HG02759 (cell line): ENCODE data around the gene ECT2.
"Not testable (repeated sequence)": the region's sequence is repeated elsewhere in the genome, so short reads cannot be mapped to it uniquely, and the experiment has no call there.

Experiments
- ATAC-seq: cut with Tn5 transposase; IDR thresholded peaks from one replicate; pipeline ENCODE4 v1.9.1; 2021; ENCODE audit warnings: mild to moderate bottlenecking, moderate library complexity; ENCODE audit not compliant: unreplicated experiment

Gene ECT2

DNA sequence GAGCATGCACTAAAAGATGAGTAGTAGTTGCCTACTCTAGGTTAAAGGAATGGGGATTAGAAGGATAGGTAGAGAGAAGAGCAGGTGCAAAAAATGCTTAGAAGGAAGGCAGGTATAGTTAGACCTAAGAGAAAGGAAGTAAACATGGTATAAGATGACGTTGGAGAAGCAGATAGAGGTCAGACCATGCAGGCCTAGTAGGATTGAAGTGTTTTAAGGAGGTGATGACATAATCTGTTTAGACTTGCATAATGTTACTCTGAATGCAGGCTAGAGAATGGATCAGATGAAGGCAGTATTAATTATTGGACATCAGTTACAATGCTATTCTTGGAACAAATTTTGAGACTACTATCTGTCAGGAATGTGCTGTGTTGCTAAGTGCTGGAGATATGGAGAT lies 11.1 kb upstream of the ECT2 start:
- ATAC-seq, result no peak

DNA sequence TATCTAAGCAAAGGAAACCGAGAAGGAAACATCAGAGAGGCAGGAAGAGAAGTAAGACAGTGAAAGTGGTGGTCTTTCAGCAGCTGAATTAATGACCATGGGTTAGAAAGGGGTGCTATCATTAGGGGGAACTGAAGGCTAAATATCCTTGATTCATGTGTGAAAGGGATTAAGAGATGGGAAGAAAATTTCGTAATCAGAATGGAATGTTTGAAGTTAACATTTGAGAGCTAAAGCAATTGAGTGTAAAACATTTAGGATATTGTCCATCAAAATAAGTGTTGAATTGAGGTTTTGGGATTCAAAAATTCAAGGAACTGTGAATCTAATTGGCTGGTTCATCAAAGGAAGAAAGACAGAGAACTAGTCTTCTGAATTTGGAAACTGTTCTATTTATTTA lies 4.1 kb upstream of the ECT2 start:
- no peak for ATAC-seq

DNA sequence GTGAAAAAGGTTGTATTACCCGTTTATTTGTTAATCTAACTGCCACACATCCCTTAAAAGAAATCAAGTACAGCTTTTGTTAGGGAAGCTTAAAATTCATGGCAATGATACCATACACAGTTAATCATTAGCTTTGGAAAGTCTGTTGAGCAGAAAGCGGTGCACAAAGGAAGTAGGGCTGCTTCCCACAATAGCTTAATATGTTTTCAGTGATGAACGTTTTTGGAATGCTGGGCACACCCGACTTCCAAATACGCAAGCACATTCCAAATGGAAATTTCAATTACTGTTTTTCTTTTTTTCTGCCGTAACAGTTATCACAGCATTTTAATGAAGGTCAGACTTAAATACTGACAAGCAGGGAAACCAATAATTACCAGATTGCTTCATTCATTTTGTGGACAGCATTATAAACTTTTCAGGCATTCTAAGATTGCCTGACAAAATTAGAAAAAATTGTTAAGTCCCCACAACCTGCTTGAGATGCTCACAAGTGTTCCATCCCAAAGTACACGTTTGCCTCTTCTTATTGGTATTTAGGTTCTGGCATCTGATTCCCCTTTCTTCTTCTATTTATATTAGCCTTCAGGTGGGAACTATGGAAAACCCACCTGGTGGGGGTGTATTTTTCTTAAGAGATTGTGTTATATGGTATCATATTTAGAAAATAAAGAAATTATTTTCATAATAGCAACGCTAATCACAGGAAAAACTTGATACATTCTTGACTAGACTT lies 1.1 kb upstream of the ECT2 start:
- ATAC-seq, result no peak

DNA sequence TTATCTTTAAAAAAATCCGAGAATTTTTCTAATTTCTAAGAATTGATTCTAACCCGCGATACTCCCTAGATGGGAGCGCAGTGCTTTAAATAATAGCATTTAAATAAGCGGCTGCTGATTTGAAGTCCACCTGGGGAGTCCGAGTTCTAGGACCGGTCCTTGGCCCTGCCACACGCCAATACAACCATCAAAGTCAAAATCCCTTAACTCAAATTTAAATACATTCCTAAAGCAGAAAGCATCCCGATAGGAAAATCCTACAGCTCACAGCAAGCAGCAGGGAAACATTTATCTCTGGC lies 508 bp upstream of the ECT2 start:
- ATAC-seq, result no peak

DNA sequence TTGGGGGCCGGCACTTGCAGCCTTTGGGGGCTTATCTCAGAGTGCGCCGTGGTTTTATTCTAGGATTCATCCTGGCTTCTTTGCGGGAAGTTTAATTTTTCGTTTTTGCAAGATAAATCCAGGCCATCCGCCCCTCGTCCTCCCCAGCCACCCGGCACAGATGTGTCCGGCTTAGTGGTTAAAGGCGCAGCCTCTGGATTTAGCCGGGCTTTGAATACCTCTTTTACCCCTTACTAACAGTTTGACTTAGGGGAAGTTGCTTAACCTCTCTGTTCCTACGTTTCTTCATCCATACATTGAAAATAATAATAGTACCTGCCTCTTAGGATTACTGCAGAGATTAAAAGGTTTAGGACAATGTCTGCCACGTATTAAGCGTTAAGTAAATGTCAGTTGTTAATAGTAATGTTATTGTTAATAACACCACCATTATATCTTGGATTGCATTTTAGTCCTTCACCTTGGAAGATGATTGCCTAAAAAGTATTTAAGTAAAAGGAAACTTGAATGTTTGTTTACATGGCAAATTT lies 714 bp downstream of the ECT2 start:
- ATAC-seq, result peak; percentile 8

DNA sequence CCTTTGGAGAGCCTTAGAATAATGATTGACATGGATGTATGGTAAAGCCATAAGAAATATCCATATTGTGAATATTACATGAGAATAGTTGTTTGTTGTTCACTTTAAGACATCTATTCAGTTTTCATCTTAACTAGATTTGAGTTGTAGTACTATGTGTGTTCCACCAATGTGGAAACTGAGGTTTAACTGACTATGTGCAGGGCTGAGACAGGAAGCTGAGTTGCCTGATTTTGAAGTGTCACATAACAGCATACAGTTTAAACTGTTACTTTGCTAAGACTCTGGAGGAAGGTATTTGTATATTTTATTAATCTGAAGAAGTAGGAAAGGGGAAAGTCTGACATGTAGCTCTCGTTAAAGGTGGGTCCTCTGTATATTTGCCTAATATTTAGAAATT lies 2.1 kb downstream of the ECT2 start:
- ATAC-seq, result no peak

DNA sequence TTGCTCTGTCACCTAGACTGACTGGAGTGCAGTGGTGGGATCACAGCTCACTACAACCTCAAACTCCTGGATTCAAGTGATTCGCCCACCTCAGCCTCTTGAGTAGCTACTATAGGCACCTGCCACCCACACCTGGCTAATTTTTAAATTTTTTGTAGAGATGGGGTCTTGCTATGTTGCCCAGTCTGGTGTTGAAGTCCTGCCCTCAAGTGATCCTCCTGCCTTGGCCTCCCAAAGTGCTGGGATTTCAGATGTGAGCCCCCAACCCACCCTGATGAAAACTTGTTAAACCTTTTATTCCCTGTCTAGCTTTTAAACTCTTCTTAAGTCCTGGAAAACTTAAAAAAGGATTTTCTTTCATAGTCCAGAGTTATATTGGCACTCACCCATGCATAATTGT lies 2.6 kb downstream of the ECT2 start:
- no peak for ATAC-seq

DNA sequence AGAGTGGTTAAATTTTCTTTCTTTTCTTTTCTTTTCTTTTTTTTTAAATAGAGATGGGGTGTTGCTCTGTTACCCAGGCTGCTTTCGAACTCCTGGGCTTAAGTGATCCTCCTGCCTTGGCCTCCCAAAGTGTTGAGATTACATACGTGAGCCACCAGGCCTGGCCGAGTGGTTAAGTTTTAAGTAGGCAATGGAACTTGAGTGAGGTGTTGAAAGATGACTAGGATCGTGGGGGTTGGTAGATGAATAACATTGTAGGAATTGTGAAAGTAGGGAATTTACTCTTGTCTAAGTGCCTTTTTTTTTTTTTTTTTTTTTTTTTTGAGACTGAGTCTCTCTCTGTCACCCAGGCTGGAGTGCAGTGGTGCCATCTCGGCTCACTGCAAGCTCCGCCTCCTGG lies 9.9 kb downstream of the ECT2 start:
- not testable (repeated sequence) for ATAC-seq

DNA sequence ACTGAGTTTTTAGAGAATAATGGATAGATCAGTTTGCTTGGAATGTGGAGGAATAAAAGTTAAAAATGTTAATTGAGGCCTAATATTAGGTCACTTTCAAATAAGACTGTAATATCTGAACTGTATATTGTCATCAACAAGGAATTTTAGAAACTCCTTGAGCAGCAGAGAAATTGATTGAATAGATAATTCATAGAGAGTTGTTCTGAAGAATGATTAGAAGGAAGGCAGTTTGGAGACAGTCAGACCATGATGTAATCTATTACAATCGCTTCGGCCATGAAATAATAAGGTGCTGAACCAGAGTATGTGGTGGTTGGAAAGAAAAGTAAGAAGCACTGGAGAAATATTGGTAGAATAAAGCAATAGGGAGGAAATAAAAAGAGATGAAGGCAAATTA lies 15.7 kb downstream of the ECT2 start:
- no peak for ATAC-seq

DNA sequence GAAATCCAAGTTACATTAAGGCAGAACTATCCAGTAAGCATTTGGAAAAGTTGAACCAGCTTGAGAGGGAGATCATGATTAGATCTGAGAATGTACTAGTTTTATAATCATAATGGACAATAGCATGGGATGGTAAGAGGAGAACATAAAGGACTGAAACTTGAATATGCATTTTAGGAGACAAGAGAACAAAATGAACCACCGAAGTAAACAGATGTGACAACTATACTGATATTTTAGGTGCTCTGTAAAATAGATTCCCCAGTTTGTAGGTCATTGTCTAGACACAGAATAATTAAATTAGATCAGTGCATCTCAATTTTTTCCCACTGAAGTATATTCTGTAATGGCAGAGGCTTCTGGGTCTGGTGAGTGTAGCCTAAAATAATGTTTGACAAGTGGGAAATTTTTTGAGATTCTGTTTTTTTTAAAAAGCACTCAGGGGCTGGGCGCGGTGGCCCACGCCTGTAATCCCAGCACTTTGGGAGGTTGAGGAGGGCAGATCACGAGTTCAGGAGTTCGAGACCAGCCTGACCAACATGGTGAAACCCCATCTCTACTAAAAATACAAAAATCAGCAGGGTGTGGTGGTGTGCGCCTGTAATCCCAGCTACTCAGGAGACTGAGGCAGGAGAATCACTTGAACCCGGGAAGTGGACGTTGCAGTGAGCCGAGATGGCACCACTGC lies 16.3 kb downstream of the ECT2 start:
- no peak for ATAC-seq

DNA sequence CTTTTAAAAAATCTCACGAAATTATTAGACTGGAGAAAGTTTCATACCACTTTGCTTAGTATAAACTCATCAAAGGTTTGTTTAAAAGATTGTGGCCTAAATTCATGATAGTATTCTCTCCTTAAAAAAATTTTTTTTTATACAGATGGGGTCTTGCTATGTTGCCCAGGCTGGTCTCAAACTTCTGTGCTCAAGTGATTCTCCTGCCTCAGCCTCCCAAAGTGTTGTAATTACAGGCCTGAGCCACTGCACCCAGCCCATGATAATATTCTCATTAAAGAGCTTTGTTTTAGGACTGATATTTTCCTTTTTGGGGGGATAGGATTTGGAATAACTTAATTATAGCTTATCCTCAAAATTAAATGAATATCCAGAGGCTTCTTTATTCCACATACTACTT lies 19.9 kb downstream of the ECT2 start:
- no peak for ATAC-seq

DNA sequence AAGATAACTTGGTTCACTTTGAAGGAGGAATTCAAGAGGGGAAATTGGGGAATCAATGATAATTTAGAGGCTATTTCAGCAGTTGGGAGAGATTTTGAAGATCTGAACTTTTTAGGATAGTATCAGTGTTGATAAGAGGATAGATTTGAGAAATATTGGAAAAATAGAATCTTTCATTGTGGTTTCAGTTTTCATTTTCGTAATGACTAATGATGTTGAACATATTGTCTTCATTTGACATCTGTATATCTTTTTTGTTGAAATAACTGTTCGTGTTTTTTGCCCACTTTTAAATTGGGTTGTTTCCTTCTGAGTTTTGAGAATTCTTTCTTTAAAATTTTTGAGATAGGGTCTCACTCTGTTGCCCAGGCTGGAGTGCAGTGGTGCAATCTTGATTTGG lies 21.1 kb downstream of the ECT2 start:
- no peak for ATAC-seq

DNA sequence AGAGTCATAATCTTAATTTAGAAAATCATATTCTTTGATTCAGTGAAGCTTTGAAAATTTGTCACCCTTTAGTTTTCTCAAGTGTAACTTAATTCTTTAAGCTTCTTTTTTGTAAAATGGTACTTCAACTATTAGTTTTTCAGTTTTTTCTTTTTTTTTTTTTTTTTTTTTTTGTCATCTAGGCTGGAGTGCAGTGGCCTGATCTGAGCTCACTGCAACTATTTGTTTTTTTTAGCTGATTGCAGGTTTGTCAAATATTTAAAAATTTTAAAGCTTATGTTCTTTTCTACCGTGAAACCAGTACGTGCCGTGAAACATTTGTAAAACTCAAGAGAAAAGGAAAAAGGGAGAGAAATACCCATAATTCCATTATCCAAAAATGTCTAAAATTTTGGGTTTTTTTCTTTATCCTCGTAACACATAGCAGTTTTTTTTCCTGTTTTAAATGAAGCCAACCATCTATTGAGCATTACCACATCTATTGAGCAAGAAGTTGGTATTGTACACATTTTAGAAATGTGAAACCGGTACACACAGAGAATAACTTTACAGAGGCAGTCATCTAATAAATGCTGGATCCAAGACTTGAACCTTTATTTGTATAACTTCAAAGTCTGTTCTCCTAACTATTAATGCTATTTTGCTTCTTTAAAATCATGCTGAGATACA lies 25.7 kb downstream of the ECT2 start:
- no peak for ATAC-seq

DNA sequence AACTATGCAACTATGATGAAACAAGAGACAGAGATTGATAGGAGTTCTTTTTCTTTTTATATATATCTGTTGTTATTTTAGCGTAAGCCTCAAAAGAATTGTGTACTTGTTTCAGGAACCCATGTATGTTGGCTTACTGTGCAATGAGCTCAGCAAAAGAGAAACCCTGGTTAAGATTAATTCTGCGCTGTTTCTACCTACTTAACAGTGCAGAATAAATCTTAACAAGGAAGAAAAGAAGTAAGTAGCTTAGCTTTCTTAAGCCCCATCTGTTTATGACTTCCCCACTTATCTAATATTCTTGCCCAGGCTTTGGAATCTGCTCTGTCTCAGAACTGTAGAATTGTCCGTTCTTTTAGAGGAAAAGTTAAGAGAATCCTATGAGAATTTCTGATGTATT lies 27.4 kb downstream of the ECT2 start:
- no peak for ATAC-seq

DNA sequence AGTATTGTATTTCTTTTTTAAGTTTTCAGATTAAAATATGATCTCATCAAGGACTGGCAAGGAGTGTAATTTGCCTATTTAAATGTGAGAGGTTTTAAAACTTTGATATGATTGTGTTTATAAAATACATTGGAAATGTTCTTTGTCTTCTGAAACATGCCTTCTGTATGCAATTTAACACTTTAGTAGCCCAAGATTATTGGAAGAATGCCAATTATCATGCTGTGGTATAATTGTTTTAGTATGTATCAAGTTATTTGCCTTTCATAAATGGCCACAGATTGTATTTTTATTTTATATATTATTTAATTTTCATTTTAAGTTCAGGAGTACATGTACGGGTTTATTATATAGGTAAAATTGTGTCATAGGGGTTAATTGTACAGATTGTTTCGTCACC lies 31.7 kb downstream of the ECT2 start:
- no peak for ATAC-seq

DNA sequence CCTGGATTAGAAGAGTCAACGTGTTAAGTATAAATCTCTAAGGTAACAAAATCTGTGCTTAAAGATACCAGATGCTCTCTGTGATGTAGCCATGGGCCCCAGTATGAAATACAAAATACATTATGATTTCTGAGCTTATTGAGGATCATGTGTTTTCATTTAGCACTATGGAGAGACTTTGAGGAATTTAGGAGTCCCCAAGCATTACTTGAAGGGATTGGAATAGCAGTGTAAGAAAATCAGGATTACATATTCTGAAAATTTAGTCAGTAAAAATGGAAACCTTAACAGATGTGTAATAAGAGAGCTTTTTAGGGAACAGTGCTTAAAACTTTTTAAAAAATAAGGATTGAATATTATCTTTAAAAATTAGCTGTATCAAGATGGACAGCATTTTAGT lies 35.5 kb downstream of the ECT2 start:
- no peak for ATAC-seq

DNA sequence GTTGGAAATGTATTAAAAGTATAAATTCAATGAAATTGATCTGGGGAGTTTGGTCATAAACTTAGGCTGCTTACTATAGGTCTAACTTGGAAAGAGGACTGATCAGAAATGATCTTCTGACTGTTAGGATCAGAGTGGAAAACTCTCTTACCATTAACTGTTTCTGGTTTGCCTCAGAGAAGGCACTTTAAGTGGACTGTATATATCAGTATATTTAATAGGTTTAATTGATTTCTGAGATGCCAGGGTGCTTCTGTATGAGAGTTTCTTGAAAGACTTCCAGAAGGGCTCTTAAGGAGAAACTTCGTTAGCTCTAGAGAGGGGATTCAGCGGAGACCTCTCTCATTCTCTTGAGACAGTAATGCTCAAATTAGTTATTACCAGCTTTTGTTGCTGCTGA lies 36.5 kb downstream of the ECT2 start:
- no peak for ATAC-seq

DNA sequence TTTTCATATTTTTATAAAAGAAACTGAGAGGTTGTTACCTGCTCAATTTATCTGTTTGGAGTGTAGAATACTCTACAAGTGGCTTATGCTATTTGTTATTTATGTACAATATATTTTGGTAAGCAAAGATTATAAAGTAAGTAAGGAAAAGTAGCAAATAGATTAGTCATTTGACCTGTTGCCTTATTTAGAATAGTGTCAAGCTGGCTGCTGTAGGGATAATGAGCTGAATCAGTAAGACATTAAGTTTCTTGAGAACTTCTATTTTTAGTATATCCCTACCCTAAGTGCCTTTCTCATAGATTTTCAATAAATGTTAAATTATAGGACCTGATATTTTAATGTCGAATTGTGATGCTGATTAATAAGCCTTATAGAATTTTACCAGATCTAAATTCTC lies 37.2 kb downstream of the ECT2 start:
- ATAC-seq, result no peak

DNA sequence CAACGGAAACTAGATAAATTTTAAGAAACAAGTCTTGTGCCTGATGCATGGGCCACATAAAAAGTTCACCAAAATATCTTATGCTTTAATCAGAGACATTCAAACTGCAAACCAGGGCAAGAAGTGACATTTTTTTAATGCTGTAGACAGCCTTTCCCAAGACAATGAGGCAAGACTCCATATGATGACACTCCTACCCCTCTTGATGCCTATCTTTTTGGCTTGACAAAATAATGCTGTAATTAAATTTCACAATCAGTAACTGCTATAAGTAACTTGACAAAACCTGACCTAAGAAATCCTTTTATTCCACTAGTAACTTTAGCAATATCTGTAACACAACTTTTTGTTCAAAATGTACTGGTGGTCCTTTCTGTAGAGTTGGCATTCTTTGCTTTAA lies 48.7 kb downstream of the ECT2 start:
- ATAC-seq, result no peak

DNA sequence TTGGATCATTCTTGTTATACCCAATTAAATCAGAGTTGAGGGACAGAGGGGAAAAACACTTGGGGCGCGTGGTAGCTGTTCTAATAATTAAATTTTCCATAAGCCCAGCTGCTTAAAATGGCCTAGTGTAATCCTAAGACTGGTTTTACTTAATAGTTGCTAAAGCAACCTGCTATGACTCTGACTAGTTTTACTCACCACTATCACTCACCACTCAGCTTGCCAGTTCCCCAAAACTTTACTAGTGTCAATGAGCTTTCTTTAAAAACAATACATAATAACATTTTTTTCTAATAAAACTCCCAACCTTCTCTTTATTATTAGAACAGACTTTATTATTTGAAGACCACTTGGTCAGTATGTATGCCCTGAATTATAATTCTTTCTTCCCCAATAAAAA lies 49.6 kb downstream of the ECT2 start:
- no peak for ATAC-seq

DNA sequence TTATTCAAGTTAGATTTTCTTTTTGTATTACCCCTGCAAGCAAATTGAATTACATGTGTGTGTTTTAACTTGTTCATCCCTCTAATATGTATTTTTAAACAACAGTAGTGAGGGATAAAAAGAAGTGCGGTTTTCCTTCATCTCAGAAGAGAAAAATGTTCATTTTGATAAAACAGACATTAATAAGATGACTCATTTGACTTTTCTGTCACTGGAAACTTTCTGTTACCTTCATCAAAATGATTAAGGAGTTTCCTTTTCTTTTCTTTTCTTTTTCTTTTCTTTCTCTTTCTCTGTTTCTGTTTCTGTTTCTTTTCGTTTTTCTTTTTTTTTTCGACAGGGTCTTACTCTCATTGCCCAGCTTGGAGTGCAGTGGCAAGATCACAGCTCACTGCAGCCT lies 53.0 kb downstream of the ECT2 start:
- no peak for ATAC-seq

DNA sequence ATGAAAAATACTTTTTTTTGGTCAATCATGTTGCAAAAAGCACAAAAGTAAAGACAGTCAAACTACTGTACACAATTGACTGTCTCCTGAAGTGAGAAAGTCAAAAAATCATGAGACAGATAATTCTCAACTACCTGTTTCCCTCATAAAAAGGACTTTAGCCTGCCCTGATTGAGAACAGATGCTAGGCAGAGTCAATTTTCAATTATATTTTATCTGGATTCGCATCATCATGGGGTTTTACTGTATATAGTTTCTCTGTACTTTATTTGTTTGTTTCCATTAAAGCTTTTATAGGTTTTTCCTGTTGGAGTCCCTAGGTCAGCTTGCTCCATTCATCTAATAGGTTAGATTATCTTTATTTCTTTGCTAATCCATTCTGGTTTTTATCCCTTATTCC lies 53.8 kb downstream of the ECT2 start:
- no peak for ATAC-seq
